GM12878 (cell line): ENCODE data around the gene PLA2G3. TPM values are rescaled to one million over a fixed set of nuclear protein-coding genes. Genes with fewer than 3 reads are reported as not detected.

ENCODE experiments used
- CHD2 ChIP-seq: IDR thresholded peaks from 2 replicates; pipeline ENCODE4 v1.6.1; 2011; ENCODE audit warnings: low read depth, low read length, improper control_type of control experiment, borderline replicate concordance
- CREM ChIP-seq: IDR thresholded peaks from 2 replicates; pipeline ENCODE4 v1.6.1; 2014; ENCODE audit warnings: antibody characterized with exemption, low read depth
- HCFC1 ChIP-seq: fragments of 150-350 bp; IDR thresholded peaks from 2 replicates; pipeline ENCODE4 v1.6.1; 2014; ENCODE audit warnings: low read length
- HDAC6 ChIP-seq: fragments of 200-600 bp; sonication (generic); IDR thresholded peaks from one replicate; pipeline ENCODE4 v1.8.0; 2017; ENCODE audit warnings: antibody characterized with exemption; ENCODE audit not compliant: unreplicated experiment
- HDGF ChIP-seq: fragments of 450-650 bp; IDR thresholded peaks from 2 replicates; pipeline ENCODE4 v1.6.1; 2016; ENCODE audit warnings: antibody characterized with exemption
- IKZF1 ChIP-seq: fragments of 450-650 bp; conservative IDR thresholded peaks from 2 replicates; pipeline ENCODE4 v1.6.1; 2017; ENCODE audit warnings: antibody characterized with exemption, mild to moderate bottlenecking
- KLF5 ChIP-seq: fragments of 450-650 bp; IDR thresholded peaks from 2 replicates; pipeline ENCODE4 v1.6.1; 2014; ENCODE audit warnings: mild to moderate bottlenecking; ENCODE audit not compliant: partially characterized antibody
- LARP7 ChIP-seq: fragments of 450-650 bp; IDR thresholded peaks from 2 replicates; pipeline ENCODE4 v1.6.1; 2017; ENCODE audit warnings: mild to moderate bottlenecking
- MEF2B ChIP-seq: fragments of 450-650 bp; IDR thresholded peaks from 2 replicates; pipeline ENCODE4 v1.6.1; 2018; ENCODE audit warnings: mild to moderate bottlenecking, moderate library complexity; ENCODE audit not compliant: partially characterized antibody, poor library complexity, severe bottlenecking
- NBN ChIP-seq: fragments of 450-650 bp; IDR thresholded peaks from 2 replicates; pipeline ENCODE4 v1.6.1; 2016
- NFYA ChIP-seq: IDR thresholded peaks from 2 replicates; pipeline ENCODE4 v1.6.1; 2011; ENCODE audit warnings: low read depth, mild to moderate bottlenecking, low read length, improper control_type of control experiment, borderline replicate concordance
- PAX5 ChIP-seq: IDR thresholded peaks from 2 replicates; pipeline ENCODE4 v1.6.1; 2011; ENCODE audit warnings: low read depth, low read length, borderline replicate concordance
- PAX8 ChIP-seq: fragments of 450-650 bp; IDR thresholded peaks from 2 replicates; pipeline ENCODE4 v1.6.1; 2017; ENCODE audit warnings: mild to moderate bottlenecking, moderate library complexity
- POLR2A ChIP-seq: IDR thresholded peaks from 2 replicates; pipeline ENCODE4 v1.6.1; 2011; ENCODE audit warnings: low read depth, mild to moderate bottlenecking, low read length
- RCOR1 ChIP-seq: conservative IDR thresholded peaks from 2 replicates; pipeline ENCODE4 v1.6.1; 2012; ENCODE audit warnings: low read depth, low read length, improper control_type of control experiment
- SP1 ChIP-seq: IDR thresholded peaks from one replicate; pipeline ENCODE4 v1.6.1; 2011; ENCODE audit warnings: low read depth, low read length
- SREBF1 ChIP-seq: IDR thresholded peaks from 2 replicates; pipeline ENCODE4 v1.6.1; 2012; ENCODE audit warnings: mild to moderate bottlenecking, low read length
- SRF ChIP-seq, 2 experiments: IDR thresholded peaks; 2 replicates each; pipeline ENCODE4 v1.6.1; 2011; ENCODE audit warnings: low read depth in 2 of 2, low read length in 2 of 2, mild to moderate bottlenecking in 1 of 2, moderate library complexity in 1 of 2
- STAT3 ChIP-seq: IDR thresholded peaks from 2 replicates; pipeline ENCODE4 v1.6.1; 2011; ENCODE audit warnings: low read depth, low read length, improper control_type of control experiment
- SUZ12 ChIP-seq: fragments of 200-600 bp; sonication (generic); IDR thresholded peaks from one replicate; pipeline ENCODE4 v1.6.1; 2018; ENCODE audit warnings: antibody characterized with exemption, mild to moderate bottlenecking; ENCODE audit not compliant: unreplicated experiment
- TAF1 ChIP-seq: IDR thresholded peaks from 2 replicates; pipeline ENCODE4 v1.6.1; 2011; ENCODE audit warnings: mild to moderate bottlenecking, low read depth, low read length, borderline replicate concordance
- TARDBP ChIP-seq: IDR thresholded peaks from 2 replicates; pipeline ENCODE4 v1.6.1; 2016; ENCODE audit warnings: borderline replicate concordance
- TCF12 ChIP-seq: IDR thresholded peaks from 2 replicates; pipeline ENCODE4 v1.6.1; 2011; ENCODE audit warnings: low read depth, mild to moderate bottlenecking, low read length
- YBX1 ChIP-seq: fragments of 450-650 bp; IDR thresholded peaks from 2 replicates; pipeline ENCODE4 v1.6.1; 2016; ENCODE audit warnings: antibody characterized with exemption
- ZBED1 ChIP-seq: IDR thresholded peaks from 2 replicates; pipeline ENCODE4 v1.6.1; 2016; ENCODE audit warnings: borderline replicate concordance
- polyA plus RNA-seq, 11 experiments: library from polyadenylated mRNA; depleted of rRNA in 4 of 11; unstranded in 6 of 11; stranded (reverse) in 5 of 11; fragments of >200 nt; fragmentation: Nextera tagmentation in 4 of 11; fragmentation: Illumina TruSeq in 1 of 11; extraction: Ambion mirVana in 4 of 11; extraction: Trizol in 1 of 11; gene quantifications; 1 replicate in 1 of 11; 2 replicates in 10 of 11; pipeline versions ENCODE4 v1.2.1 to v1.2.3, GENCODE V29; 2011 to 2016; ENCODE audit warnings: inconsistent platforms in 2 of 11, missing spikeins in 2 of 11, low read depth in 1 of 11
- total RNA-seq, 4 experiments: library from RNA; depleted of rRNA in 3 of 4; stranded (reverse); fragments of >200 nt in 3 of 4; fragmentation: Illumina TruSeq in 1 of 4; extraction: Trizol in 1 of 4; gene quantifications; 2 replicates each; pipeline versions ENCODE4 v1.2.1 to v1.2.3, GENCODE V29; 2013 to 2021
- TF ChIP-seq, protein P1 (sequence below): IDR thresholded peaks from 2 replicates; pipeline ENCODE4 v1.6.1; 2012; ENCODE audit warnings: mild to moderate bottlenecking, low read depth, low read length
- TF ChIP-seq, protein P2 (sequence below): fragments of 450-650 bp; IDR thresholded peaks from 2 replicates; pipeline ENCODE4 v1.6.1; 2017; ENCODE audit warnings: borderline replicate concordance
- TF ChIP-seq, protein P3 (sequence below): IDR thresholded peaks from 2 replicates; pipeline ENCODE4 v1.6.1; 2011; ENCODE audit warnings: borderline replicate concordance, low read depth, mild to moderate bottlenecking, moderate library complexity, mixed read lengths, low read length; ENCODE audit not compliant: insufficient read depth; ENCODE audit errors: extremely low read length
- TF ChIP-seq, protein P4 (sequence below): IDR thresholded peaks from 2 replicates; pipeline ENCODE4 v1.6.1; 2011; ENCODE audit warnings: low read depth, mild to moderate bottlenecking, low read length, moderate library complexity, borderline replicate concordance; ENCODE audit errors: extremely low read depth

PLA2G3 gene
- total and polyA plus RNA-seq, 10 of the 15 experiments (the other 5 are each of a cell fraction or from before 2014, with no cell fraction given): 0.04 TPM; not detected in 9

DNA sequence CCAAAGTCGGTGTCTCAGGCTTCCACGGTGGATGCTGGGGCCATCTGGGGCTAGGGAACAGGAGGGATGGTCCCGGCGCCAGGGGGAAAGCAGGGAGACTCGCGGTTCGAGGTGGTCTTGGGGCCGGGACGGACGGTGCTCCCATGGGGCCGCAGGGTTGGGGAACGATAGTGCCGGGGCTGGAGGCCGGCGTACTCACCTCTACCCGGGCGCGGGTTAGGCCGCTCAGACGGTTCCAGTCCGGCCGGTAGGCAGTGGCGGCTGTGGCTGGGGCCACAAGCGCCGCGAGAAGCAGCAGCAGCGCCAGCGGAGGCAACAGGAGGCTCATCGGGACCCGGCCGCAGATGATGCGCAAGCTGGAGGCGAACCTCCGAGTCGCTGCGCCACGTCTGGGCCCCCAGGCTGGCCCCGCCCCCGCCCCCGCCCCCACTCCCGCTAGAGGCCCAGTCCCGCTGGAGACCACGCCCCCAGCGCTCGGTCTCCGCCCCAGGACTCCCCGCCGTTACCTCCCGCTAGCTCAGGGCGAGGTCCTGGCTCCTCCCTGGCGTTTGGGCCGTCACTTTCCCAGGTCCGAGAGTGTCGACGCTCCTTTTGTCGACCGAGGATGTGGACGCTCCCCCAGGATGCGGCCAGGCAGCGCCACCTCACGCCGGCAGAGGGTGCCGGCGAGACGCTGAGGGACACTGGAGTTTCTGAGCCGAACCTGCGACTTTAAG lies 33.0 kb downstream of the PLA2G3 start, which contains the start of gene SELENOM (continued):
- TF ChIP-seq, protein P1, sequence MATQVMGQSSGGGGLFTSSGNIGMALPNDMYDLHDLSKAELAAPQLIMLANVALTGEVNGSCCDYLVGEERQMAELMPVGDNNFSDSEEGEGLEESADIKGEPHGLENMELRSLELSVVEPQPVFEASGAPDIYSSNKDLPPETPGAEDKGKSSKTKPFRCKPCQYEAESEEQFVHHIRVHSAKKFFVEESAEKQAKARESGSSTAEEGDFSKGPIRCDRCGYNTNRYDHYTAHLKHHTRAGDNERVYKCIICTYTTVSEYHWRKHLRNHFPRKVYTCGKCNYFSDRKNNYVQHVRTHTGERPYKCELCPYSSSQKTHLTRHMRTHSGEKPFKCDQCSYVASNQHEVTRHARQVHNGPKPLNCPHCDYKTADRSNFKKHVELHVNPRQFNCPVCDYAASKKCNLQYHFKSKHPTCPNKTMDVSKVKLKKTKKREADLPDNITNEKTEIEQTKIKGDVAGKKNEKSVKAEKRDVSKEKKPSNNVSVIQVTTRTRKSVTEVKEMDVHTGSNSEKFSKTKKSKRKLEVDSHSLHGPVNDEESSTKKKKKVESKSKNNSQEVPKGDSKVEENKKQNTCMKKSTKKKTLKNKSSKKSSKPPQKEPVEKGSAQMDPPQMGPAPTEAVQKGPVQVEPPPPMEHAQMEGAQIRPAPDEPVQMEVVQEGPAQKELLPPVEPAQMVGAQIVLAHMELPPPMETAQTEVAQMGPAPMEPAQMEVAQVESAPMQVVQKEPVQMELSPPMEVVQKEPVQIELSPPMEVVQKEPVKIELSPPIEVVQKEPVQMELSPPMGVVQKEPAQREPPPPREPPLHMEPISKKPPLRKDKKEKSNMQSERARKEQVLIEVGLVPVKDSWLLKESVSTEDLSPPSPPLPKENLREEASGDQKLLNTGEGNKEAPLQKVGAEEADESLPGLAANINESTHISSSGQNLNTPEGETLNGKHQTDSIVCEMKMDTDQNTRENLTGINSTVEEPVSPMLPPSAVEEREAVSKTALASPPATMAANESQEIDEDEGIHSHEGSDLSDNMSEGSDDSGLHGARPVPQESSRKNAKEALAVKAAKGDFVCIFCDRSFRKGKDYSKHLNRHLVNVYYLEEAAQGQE: no peak
- TF ChIP-seq HDGF (no peak), CREM (0 out of 2 replicates have a peak, but pooled peaks have one; percentile 41), SREBF1 (no peak), NFYA (no peak), SP1 (no peak), ZBED1 (no peak), HCFC1 (no peak), CHD2 (0 out of 2 replicates have a peak, but pooled peaks have one; percentile 18), YBX1 (no peak), SRF (IDR thresholded peaks at IDR 0.05; ENCODE audit: low read depth in 2 of 2, low read length in 2 of 2) (no peak), IKZF1 (peak; percentile 66; the same call in 1 of the 2 replicates), RCOR1 (no peak), MEF2B (no peak), PAX8 (no peak), NBN (0 out of 2 replicates have a peak, but pooled peaks have one; percentile 29), TARDBP (no peak), STAT3 (no peak), SUZ12 (no peak), POLR2A (peak; percentile 72), HDAC6 (no peak), KLF5 (no peak), TCF12 (no peak), LARP7 (no peak), PAX5 (no peak), TAF1 (no peak)
- TF ChIP-seq, protein P2, sequence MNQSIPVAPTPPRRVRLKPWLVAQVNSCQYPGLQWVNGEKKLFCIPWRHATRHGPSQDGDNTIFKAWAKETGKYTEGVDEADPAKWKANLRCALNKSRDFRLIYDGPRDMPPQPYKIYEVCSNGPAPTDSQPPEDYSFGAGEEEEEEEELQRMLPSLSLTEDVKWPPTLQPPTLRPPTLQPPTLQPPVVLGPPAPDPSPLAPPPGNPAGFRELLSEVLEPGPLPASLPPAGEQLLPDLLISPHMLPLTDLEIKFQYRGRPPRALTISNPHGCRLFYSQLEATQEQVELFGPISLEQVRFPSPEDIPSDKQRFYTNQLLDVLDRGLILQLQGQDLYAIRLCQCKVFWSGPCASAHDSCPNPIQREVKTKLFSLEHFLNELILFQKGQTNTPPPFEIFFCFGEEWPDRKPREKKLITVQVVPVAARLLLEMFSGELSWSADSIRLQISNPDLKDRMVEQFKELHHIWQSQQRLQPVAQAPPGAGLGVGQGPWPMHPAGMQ: no peak
- TF ChIP-seq, protein P3, sequence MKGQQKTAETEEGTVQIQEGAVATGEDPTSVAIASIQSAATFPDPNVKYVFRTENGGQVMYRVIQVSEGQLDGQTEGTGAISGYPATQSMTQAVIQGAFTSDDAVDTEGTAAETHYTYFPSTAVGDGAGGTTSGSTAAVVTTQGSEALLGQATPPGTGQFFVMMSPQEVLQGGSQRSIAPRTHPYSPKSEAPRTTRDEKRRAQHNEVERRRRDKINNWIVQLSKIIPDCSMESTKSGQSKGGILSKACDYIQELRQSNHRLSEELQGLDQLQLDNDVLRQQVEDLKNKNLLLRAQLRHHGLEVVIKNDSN: no peak
- TF ChIP-seq, protein P4, sequence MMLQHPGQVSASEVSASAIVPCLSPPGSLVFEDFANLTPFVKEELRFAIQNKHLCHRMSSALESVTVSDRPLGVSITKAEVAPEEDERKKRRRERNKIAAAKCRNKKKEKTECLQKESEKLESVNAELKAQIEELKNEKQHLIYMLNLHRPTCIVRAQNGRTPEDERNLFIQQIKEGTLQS: no peak
